HEK293 (cell line): ENCODE data around the gene MACF1.

Source experiments
- ELK4 ChIP-seq: IDR thresholded peaks from 2 replicates; pipeline ENCODE4 v1.6.1; 2011; ENCODE audit warnings: mild to moderate bottlenecking, low read depth, low read length, borderline replicate concordance
- SCRT2 ChIP-seq: fragments of 450-650 bp; formaldehyde crosslinking; IDR thresholded peaks from 2 replicates; pipeline ENCODE4 v1.5.1; 2016; ENCODE audit warnings: missing biosample characterization, missing genetic modification characterization
- TF ChIP-seq, protein P1 (sequence below): fragments of 450-650 bp; formaldehyde crosslinking; IDR thresholded peaks from 2 replicates; pipeline ENCODE4 v1.5.1; 2016; ENCODE audit warnings: missing biosample characterization, missing genetic modification characterization
- TF ChIP-seq, protein P2 (sequence below): fragments of 450-650 bp; formaldehyde crosslinking; IDR thresholded peaks from 2 replicates; pipeline ENCODE4 v1.5.1; 2016; ENCODE audit warnings: missing biosample characterization, missing genetic modification characterization

DNA sequence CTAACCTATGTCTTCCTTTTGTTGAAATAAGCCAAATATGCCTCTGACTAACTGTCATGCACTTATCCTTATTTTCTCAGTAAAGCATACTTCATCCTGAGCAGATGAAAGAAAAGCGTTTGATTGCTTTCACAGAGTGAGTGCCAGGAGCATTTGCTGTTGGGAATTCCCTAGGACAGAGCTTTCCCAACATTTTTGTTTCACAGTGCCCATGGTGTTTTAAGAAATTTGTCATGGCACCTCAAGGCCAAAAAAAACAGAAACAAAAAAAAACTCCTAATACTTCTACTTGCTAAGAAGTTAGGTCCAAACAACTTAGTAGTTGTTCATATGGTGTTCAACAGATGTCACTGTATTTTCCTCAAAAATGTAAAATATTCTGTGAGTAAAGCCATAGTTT is 166.1 kb downstream of the MACF1 start:
- TF ChIP-seq SCRT2 (tag by site-specific recombination) (no peak), ELK4 (no peak)
- TF ChIP-seq, protein P1, sequence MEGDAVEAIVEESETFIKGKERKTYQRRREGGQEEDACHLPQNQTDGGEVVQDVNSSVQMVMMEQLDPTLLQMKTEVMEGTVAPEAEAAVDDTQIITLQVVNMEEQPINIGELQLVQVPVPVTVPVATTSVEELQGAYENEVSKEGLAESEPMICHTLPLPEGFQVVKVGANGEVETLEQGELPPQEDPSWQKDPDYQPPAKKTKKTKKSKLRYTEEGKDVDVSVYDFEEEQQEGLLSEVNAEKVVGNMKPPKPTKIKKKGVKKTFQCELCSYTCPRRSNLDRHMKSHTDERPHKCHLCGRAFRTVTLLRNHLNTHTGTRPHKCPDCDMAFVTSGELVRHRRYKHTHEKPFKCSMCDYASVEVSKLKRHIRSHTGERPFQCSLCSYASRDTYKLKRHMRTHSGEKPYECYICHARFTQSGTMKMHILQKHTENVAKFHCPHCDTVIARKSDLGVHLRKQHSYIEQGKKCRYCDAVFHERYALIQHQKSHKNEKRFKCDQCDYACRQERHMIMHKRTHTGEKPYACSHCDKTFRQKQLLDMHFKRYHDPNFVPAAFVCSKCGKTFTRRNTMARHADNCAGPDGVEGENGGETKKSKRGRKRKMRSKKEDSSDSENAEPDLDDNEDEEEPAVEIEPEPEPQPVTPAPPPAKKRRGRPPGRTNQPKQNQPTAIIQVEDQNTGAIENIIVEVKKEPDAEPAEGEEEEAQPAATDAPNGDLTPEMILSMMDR (tag by site-specific recombination): no peak
- TF ChIP-seq, protein P2, sequence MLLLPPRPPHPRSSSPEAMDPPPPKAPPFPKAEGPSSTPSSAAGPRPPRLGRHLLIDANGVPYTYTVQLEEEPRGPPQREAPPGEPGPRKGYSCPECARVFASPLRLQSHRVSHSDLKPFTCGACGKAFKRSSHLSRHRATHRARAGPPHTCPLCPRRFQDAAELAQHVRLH (tag by site-specific recombination): no peak
